ENCODE results near the gene EIPR1.
"Not testable (repeated sequence)": the region's sequence is repeated elsewhere in the genome, so short reads cannot be mapped to it uniquely, and the experiment has no call there.

EIPR1 gene

GRCh38 chr2:3404349-3404894 lies 26.8 kb upstream of the EIPR1 start:
- FAIRE-seq (no peak), DNase-seq (ENCODE audit: insufficient read length, low spot score) (no peak)

- DNase-seq (ENCODE audit: insufficient read length, low spot score) (no peak), FAIRE-seq (no peak)
These were observed 26.1 kb upstream of the EIPR1 start for GRCh38 chr2:3403587-3404334.

GRCh38 chr2:3399829-3400228 lies 22.2 kb upstream of the EIPR1 start:
- FAIRE-seq (no peak), DNase-seq (ENCODE audit: insufficient read length, low spot score) (no peak)

GRCh38 chr2:3399381-3399780 lies 21.8 kb upstream of the EIPR1 start:
- no peak for DNase-seq (ENCODE audit: insufficient read length, low spot score)
- FAIRE-seq, result no peak

GRCh38 chr2:3398857-3399256 lies 21.2 kb upstream of the EIPR1 start:
- FAIRE-seq, result no peak

GRCh38 chr2:3396920-3397559 lies 19.4 kb upstream of the EIPR1 start:
- FAIRE-seq, result no peak
- no peak for DNase-seq (ENCODE audit: insufficient read length, low spot score)

More at GRCh38 chr2:3398857-3399256, 21.2 kb upstream of the EIPR1 start:
- DNase-seq (ENCODE audit: insufficient read length, low spot score), result no peak

GRCh38 chr2:3392216-3392615 lies 14.6 kb upstream of the EIPR1 start:
- DNase-seq (ENCODE audit: insufficient read length, low spot score), result no peak
- no peak for FAIRE-seq

GRCh38 chr2:3390041-3390440 lies 12.4 kb upstream of the EIPR1 start:
- no peak for FAIRE-seq
- no peak for DNase-seq (ENCODE audit: insufficient read length, low spot score)

- no peak for FAIRE-seq
- DNase-seq (ENCODE audit: insufficient read length, low spot score), result no peak
These were observed 11.6 kb upstream of the EIPR1 start for GRCh38 chr2:3389193-3389592.

GRCh38 chr2:3388412-3388738 lies 10.8 kb upstream of the EIPR1 start:
- no peak for FAIRE-seq
- DNase-seq (ENCODE audit: insufficient read length, low spot score), result no peak

GRCh38 chr2:3387644-3388411 lies 10.2 kb upstream of the EIPR1 start:
- no peak for FAIRE-seq
- DNase-seq (ENCODE audit: insufficient read length, low spot score), result no peak

GRCh38 chr2:3387011-3387410 lies 9.4 kb upstream of the EIPR1 start:
- FAIRE-seq (no peak), DNase-seq (ENCODE audit: insufficient read length, low spot score) (no peak)

GRCh38 chr2:3386448-3386958 lies 8.9 kb upstream of the EIPR1 start:
- peak; percentile 52 for FAIRE-seq
- DNase-seq (ENCODE audit: insufficient read length, low spot score), result no peak

- peak; percentile 91 for DNase-seq (ENCODE audit: insufficient read length, low spot score)
- peak; percentile 89 for FAIRE-seq
These were observed 2.3 kb upstream of the EIPR1 start, which contains the start of gene TRAPPC12 for GRCh38 chr2:3379647-3380534. TRAPPC12 (plus strand) TSS chr2:3379694; CDS start chr2:3387624, 7,930 bp downstream.

- DNase-seq (ENCODE audit: insufficient read length, low spot score) (no peak), FAIRE-seq (no peak)
These were observed 1.7 kb upstream of the EIPR1 start for GRCh38 chr2:3379339-3379646.

GRCh38 chr2:3377279-3377611 lies 373 bp downstream of the EIPR1 start:
- FAIRE-seq, result no peak
- DNase-seq (ENCODE audit: insufficient read length, low spot score), result peak; percentile 66

- FAIRE-seq, result no peak
- DNase-seq (ENCODE audit: insufficient read length, low spot score), result no peak
These were observed 797 bp downstream of the EIPR1 start for GRCh38 chr2:3376821-3377220.

GRCh38 chr2:3369340-3370181 lies 8.1 kb downstream of the EIPR1 start:
- FAIRE-seq; DNase-seq (ENCODE audit: insufficient read length, low spot score): not testable (repeated sequence)

GRCh38 chr2:3368261-3368722 lies 9.3 kb downstream of the EIPR1 start:
- FAIRE-seq, result no peak
- DNase-seq (ENCODE audit: insufficient read length, low spot score), result no peak

All from HTR-8/SVneo (cell line).